ENCODE measurements around the gene TUBGCP2.

TUBGCP2 gene

GRCh38 chr10:133299224-133299623, 9.4 kb downstream of the TUBGCP2 start:
- no peak for DNase-seq

- DNase-seq: no peak
These were observed 10.2 kb downstream of the TUBGCP2 start for GRCh38 chr10:133298466-133298865.

- DNase-seq: no peak
These were observed 11.2 kb downstream of the TUBGCP2 start for GRCh38 chr10:133297504-133297903.

GRCh38 chr10:133295426-133296320, 13.0 kb downstream of the TUBGCP2 start:
- DNase-seq: no peak

- no peak for DNase-seq
These were observed 14.5 kb downstream of the TUBGCP2 start for GRCh38 chr10:133294189-133294588.

- no peak for DNase-seq
These were observed 14.9 kb downstream of the TUBGCP2 start for GRCh38 chr10:133293810-133294119.

GRCh38 chr10:133292919-133293809, 15.5 kb downstream of the TUBGCP2 start:
- no peak for DNase-seq

GRCh38 chr10:133289761-133290160, 18.9 kb downstream of the TUBGCP2 start:
- no peak for DNase-seq

GRCh38 chr10:133287832-133288500, 20.7 kb downstream of the TUBGCP2 start:
- DNase-seq: no peak

GRCh38 chr10:133286366-133286765, 22.3 kb downstream of the TUBGCP2 start:
- no peak for DNase-seq

- DNase-seq: no peak
These were observed 23.5 kb downstream of the TUBGCP2 start for GRCh38 chr10:133285217-133285616.

- no peak for DNase-seq
These were observed 24.7 kb downstream of the TUBGCP2 start for GRCh38 chr10:133283931-133284330.

- no peak for DNase-seq
These were observed 25.8 kb downstream of the TUBGCP2 start for GRCh38 chr10:133282846-133283390.

- no peak for DNase-seq
These were observed 26.9 kb downstream of the TUBGCP2 start for GRCh38 chr10:133281628-133282372.

- DNase-seq: no peak
These were observed 27.6 kb downstream of the TUBGCP2 start for GRCh38 chr10:133281084-133281483.

GRCh38 chr10:133280391-133281059, 28.1 kb downstream of the TUBGCP2 start:
- DNase-seq: no peak

GRCh38 chr10:133279326-133280226, 29.1 kb downstream of the TUBGCP2 start:
- DNase-seq: no peak

GRCh38 chr10:133278577-133279265, 30.0 kb downstream of the TUBGCP2 start:
- DNase-seq: no peak

- DNase-seq: no peak
These were observed 30.6 kb downstream of the TUBGCP2 start for GRCh38 chr10:133277993-133278576.
